ENCODE data around the gene CAPZB. TPM values are rescaled to one million over a fixed set of nuclear protein-coding genes. Genes with fewer than 3 reads are reported as not detected.
"Not testable (repeated sequence)": the region's sequence is repeated elsewhere in the genome, so short reads cannot be mapped to it uniquely, and the experiment has no call there.

Gene CAPZB
- polyA plus RNA-seq (ENCODE audit: insufficient read length): 217 TPM
- long read RNA-seq, donor 1, transcript CAPZB-204 (8 exons, 1,568 nt): minor isoform, 12 of 148 reads
- long read RNA-seq, donor 1, transcript CAPZB-201 (9 exons, 858 nt): major isoform, 100 of 148 reads
- long read RNA-seq, donor 1, partial matches to known transcripts: 35 of 148 reads
- long read RNA-seq, donor 1, other reads (novel, unspliced or antisense): 0 of 148 reads
- long read RNA-seq, donor 2, transcript CAPZB-204 (8 exons, 1,568 nt): minor isoform, 8 of 111 reads
- long read RNA-seq, donor 2, transcript CAPZB-201 (9 exons, 858 nt): major isoform, 73 of 111 reads
- long read RNA-seq, donor 2, partial matches to known transcripts: 29 of 111 reads
- long read RNA-seq, donor 2, other reads (novel, unspliced or antisense): 0 of 111 reads
- long read RNA-seq, donor 3, transcript CAPZB-201 (9 exons, 858 nt): major isoform, 67 of 85 reads
- long read RNA-seq, donor 3, transcript CAPZB-204 (8 exons, 1,568 nt): minor isoform, 8 of 85 reads
- long read RNA-seq, donor 3, partial matches to known transcripts: 10 of 85 reads
- long read RNA-seq, donor 3, other reads (novel, unspliced or antisense): 0 of 85 reads
- long read RNA-seq, donor 4, partial matches to known transcripts: 0 of 2 reads
- long read RNA-seq, donor 4, other reads (novel, unspliced or antisense): 0 of 2 reads
- long read RNA-seq, donor 5, transcript CAPZB-204 (8 exons, 1,568 nt): minor isoform, 10 of 157 reads
- long read RNA-seq, donor 5, transcript CAPZB-201 (9 exons, 858 nt): major isoform, 116 of 157 reads
- long read RNA-seq, donor 5, partial matches to known transcripts: 28 of 157 reads
- long read RNA-seq, donor 5, other reads (novel, unspliced or antisense): 0 of 157 reads
- long read RNA-seq, donor 6, transcript CAPZB-204 (8 exons, 1,568 nt): minor isoform, 6 of 137 reads
- long read RNA-seq, donor 6, transcript CAPZB-201 (9 exons, 858 nt): major isoform, 94 of 137 reads
- long read RNA-seq, donor 6, partial matches to known transcripts: 36 of 137 reads
- long read RNA-seq, donor 6, other reads (novel, unspliced or antisense): 0 of 137 reads
- long read RNA-seq, donor 7, transcript CAPZB-201 (9 exons, 858 nt): major isoform, 108 of 162 reads
- long read RNA-seq, donor 7, transcript CAPZB-204 (8 exons, 1,568 nt): minor isoform, 10 of 162 reads
- long read RNA-seq, donor 7, partial matches to known transcripts: 43 of 162 reads
- long read RNA-seq, donor 7, other reads (novel, unspliced or antisense): 0 of 162 reads
- long read RNA-seq, donor 8, transcript CAPZB-201 (9 exons, 858 nt): major isoform, 32 of 37 reads
- long read RNA-seq, donor 8, partial matches to known transcripts: 0 of 37 reads
- long read RNA-seq, donor 8, other reads (novel, unspliced or antisense): 0 of 37 reads

- peak; percentile 90 for DNase-seq
Measured at GRCh38 chr1:19485362-19486187, at the start of gene CAPZB. TSS of gene CAPZB (minus strand) at chr1:19485539. CDS start at chr1:19485438, 101 bp downstream.

DNA sequence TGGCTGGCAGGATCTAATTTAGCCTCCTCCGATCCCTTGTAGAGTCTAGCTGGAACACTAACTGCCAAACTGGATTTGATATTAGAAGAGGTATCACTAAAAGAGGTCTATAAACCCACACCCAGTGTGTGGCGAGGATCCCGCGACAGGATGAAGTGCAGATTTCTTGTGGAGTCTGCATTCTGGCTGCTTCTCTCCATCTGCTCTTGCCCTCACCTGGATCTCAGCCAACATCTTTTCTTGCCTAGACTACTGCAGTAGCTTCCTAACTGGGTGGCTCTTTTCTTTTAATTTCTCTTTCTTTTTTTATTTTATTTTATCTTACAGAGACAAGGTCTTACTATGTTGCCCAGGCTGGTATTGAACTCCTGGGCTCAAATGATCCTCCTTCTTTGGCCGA, 48.9 kb upstream of the CAPZB start:
- no peak for DNase-seq

GRCh38 chr1:19533626-19534025, 48.3 kb upstream of the CAPZB start:
- DNase-seq: no peak

DNA sequence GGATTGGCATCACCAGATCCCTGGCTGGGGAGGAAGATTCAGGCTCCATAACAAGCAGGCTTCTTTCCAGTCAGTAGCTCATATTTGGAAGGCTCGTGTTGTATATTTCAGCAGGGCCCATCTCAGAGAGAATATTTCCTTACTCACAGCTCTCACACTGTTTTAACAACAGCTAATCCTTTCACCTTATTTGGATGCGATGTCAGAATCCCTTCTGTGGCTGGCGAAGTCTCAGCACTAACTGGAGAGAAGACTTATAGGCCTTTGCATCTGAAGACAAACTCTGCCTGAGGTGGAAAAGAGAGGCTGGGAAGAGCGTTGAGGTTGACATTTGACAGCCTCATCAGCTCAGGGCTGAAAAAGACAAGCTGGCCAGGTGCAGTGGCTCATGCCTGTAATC, 47.2 kb upstream of the CAPZB start:
- DNase-seq: no peak

- DNase-seq: no peak
Measured at GRCh38 chr1:19529664-19530063, 44.3 kb upstream of the CAPZB start.

DNA sequence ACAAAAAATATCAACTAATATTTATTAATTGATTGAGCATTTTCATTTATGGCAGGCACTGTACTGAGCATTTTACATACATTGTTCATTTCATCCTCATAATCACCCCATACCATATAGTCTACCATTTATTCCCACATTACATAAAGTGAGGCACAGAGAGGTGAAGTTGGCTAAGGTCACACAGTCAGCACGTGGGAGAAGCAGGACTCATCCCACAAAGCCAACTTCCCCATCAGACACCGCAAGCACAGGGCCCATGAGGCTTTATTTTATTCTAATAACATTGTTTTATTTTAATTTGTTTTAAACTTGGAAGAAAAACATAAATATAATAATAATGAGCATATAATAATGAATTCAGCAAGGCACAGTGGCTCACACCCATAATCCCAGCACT, 43.1 kb upstream of the CAPZB start:
- no peak for DNase-seq

DNA sequence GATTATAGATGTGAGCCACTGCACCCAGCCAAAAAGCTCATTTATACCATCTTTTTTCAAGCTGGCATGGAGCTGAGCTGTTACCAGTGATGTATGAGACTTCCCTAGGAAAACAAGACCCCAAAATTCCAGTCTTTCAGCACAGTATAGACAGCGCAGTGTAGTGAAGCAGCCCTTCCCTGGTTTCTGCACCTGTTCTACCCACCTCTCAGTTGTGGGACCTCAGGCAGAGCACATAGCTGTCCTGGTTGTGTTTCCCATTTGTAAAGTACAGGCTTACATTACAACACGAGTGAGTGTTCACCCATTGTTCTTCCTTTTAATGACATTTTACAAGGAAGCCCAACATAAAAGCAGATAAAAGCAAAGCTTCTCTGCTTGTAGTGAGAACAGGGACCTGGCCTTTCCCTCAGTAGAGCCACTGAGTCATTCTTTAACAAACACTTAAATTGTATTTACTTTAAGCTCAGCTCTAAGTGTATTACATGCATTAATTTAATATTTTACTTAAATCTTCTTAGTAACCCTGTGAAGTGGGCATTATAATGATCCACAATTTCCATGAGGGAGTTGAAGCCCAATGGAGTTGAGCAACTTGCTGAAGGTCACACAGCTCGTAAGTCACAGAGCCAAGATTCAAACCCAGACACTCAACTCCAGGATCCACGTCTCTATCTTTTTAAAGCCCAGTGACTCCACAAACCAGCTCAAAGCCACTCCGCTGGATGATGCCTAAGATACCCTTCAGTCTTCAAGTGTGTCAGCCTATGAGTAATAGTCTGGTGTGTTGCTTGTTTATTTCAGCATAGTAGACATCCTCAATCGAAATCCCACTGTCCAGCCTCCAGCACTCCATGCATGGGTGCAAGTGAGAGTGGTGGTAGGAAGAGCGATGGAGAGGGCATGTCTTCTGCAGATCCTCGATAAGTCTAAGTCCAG, 40.5 kb upstream of the CAPZB start:
- no peak for DNase-seq

- DNase-seq: no peak
Measured at GRCh38 chr1:19524791-19525190, 39.5 kb upstream of the CAPZB start.

- not testable (repeated sequence) for DNase-seq
Measured at GRCh38 chr1:19522570-19522969, 37.2 kb upstream of the CAPZB start.

GRCh38 chr1:19521411-19521810, 36.1 kb upstream of the CAPZB start:
- no peak for DNase-seq

GRCh38 chr1:19517017-19517416, 31.7 kb upstream of the CAPZB start:
- no peak for DNase-seq

DNA sequence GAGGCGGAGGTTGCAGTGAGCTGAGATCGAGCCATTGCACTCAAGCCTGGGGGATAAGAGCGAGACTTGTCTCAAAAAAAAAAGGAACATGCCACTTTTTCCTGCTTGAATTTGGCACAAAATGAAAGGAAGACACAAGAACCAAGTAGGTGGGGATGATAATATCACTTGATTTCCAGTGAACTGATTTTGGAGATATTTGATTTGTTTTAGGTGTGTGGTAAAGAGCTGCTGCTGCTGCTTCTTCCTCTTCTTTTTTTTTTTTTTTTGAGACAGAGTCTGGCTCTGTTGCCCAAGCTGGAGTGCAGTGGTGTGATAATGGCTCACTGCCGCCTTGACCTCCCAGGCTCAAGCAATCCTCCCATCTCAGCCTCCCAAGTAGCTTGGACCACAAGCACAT, 29.9 kb upstream of the CAPZB start:
- DNase-seq: no peak

DNA sequence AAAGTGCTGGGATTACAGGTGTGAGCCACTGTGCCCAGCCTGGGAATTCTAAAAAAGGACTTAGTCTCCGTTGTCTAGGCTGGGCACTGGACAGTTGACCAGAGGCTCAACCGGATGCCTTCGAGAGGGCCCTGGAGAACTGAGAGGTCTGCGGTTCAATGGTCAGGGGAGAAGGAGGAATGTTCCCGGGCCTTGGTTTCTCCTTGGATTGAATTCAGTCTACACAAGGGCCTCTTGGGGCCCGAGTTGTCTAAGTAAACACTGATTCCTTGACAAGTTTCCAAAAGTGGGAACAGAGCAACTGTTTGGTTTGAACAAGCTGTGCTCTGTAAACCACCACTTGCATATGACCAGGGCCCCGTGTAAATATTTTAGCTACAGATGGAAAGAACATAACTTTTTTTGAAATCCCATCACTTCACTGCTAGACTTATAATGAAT, 29.1 kb upstream of the CAPZB start:
- peak; percentile 18 for DNase-seq

DNA sequence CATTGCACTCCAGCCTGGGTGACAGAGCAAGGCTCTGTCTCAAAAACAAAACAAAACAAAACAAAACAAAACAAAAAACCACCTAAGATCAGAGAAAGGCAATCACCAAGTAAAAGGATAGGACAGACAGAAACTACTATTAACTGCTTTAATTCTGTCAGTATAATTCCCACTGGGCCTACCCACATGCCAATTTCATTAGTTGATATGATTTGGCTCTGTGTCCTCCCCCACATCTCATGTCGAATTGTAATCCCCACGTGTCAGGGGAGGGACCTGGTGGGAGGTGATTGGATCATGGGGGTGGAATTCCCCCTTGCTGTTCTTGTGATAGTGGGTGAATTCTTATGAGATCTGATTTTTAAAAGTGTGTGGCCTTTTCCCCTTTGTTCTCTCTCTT, 27.2 kb upstream of the CAPZB start:
- DNase-seq: no peak

- no peak for DNase-seq
Measured at GRCh38 chr1:19511116-19511515, 25.8 kb upstream of the CAPZB start.

DNA sequence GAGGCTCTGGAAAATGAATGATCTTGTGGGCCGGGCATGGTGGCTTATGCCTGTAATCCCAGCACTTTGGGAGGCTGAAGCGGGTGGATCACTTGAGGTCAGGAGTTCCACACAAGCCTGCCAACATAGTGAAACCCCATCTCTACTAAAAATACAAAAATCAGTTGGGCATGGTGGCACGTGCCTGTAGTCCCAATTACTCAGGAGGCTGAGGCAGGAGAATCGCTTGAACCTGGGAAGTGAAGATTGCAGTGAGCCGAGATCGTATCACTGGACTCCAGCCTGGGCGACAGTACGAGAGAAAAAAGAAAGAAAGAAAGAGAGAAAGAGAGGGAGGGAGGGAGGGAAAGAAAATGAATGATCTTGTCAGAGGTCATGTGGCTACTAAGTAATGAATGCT, 24.3 kb upstream of the CAPZB start:
- DNase-seq: not testable (repeated sequence)

DNA sequence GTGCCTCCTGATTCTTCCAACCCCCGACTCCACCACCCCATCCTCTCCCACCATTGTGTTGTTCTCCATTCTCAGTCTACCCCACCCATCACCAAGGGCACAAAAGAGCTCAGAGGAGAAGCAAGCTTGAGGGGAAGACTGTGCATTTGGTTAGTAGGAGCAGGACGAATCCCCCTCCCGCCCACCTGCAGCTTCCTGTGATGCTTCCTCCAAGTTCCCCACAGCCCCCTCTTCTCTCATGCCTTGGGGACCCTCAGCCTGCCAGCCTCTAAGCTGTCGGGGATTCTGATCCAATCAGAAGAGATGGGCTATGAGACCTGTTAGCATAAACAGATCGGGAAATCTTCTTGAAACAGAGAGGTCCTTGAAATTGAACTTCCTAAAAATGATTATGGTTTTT, 22.2 kb upstream of the CAPZB start:
- DNase-seq: no peak

DNA sequence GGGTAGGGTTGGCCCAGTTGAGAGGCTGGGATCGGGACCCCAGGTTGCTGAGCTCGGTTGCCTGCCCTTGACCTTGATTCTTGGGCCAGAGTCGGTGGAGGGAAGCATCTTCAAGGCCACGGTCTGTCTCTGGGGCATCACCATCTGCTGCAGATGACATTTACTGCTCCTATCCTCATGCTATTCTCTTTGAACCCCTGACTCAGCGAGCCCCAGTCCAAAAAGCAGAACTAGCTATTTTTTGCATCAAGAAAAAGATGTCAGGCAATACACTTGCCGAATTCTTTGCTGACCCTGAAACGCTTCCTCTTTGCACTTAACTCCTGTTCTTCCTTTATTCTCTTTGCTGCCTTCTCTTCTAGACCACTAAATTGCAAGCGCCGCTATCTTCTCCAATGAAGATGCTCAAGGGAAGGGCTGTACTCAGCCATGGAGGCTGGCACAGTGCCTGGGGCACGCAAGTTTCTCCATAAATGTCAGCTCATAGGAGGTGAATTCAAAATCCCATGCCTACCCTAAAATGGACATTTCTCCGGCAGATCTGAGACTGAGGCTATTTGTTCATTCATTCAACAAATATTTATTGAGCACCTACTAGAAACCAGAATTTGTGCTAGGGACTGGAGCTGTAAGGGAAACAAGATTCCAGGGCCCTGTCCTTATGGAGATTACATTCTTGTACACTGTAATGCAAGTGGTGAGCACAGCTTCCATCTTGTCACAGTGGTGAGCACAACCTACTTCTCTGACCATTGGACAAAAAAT, 20.5 kb upstream of the CAPZB start:
- no peak for DNase-seq

Measured in left kidney (tissue), 8 donors.